Stimulated activated CD4-positive, alpha-beta T cell treated with anti-CD3 and anti-CD28 coated beads, TNF-alpha, amount 100 ng/mL, for 1 hour (primary cell): Measurements from ENCODE around the gene SLC24A5.

Experiments
- DNase-seq, 3 donors: peaks; one replicate each; pipeline ENCODE4 v3.0.0-alpha.2; 2020; ENCODE audit warnings: low read depth in 3 of 3, low spot score in 1 of 3

Gene SLC24A5

DNA sequence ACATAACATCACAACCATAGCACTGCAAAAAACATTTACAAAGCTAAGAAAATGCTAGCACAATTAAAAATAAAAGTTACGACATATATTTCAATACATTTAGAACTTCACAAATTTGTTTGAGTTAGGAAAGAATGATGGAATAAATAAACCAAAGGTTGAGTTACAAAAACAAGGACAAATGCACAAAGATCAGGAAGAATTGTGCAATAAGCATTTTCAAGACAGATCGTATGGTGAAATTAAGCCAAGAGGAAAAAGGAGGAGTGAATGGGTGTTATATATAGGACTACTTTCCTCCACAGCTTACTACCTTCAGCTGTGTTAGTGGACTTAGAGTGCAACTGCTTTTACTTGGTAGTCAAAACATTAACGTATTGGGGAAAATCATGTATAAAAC, 64.7 kb downstream of the SLC24A5 start:
- no peak for DNase-seq

- no peak for DNase-seq
Measured at GRCh38 chr15:48186271-48186670, 65.5 kb downstream of the SLC24A5 start.

- peak in 1 of 3 donors; percentile 16 for DNase-seq
Measured at GRCh38 chr15:48190932-48191573, 70.3 kb downstream of the SLC24A5 start.

DNA sequence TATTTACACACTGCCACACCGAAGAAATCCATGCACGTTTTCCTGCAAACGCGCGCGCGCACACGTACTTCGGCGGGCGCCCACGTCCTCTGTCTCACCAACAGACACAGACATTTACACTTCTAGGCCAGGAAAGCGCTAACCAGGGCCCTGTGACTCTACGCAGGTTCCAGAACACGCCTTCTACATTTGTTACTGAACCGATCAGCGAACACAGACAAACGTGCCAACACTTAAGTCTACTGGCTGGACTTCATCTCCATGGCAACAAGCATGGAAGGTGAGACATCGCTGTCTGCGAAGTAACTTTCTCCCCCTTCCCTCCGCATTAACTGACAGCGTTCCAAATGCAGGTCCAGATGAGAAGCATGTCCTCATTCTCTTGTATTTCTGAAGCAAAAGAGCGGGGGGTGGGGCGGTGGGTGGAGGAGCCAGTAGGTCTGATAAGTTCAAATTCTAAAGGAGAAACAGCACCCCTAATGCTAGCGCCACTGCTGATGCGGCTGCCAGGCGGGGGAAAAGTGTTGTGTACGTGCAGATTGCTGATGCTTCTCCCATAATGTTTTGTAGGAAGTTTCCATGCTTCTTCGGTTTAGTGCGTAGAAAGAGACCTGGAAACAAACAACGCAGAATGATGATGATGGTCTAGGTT, 70.9 kb downstream of the SLC24A5 start, which contains the start of gene CTXN2:
Gene CTXN2, plus strand, starts transcription at position 92 of the 652 bp plus-strand sequence. CDS start 9,636 bp downstream, outside the sequence.
- DNase-seq, result no peak
